Activated effector memory CD4-positive, alpha-beta T cell treated with Interleukin-2 at 50 U/mL for 16 hours (primary cell): ENCODE measurements around the gene HACL1.
"Not testable (repeated sequence)": the region's sequence is repeated elsewhere in the genome, so short reads cannot be mapped to it uniquely, and the experiment has no call there.

Experiments
- DNase-seq: peaks from one replicate; pipeline ENCODE4 v3.0.0-alpha.2; 2020

Gene HACL1

GRCh38 chr3:15629860-15630597 lies 28.7 kb upstream of the HACL1 start:
- DNase-seq = peak; percentile 39

- DNase-seq = no peak
These were observed 27.6 kb upstream of the HACL1 start for GRCh38 chr3:15628967-15629366.

GRCh38 chr3:15623535-15624440 lies 22.4 kb upstream of the HACL1 start:
- DNase-seq = no peak

- DNase-seq = not testable (repeated sequence)
These were observed 18.5 kb upstream of the HACL1 start for GRCh38 chr3:15619659-15620464.

- no peak for DNase-seq
These were observed 14.7 kb upstream of the HACL1 start for GRCh38 chr3:15616053-15616452.

GRCh38 chr3:15614958-15615357 lies 13.6 kb upstream of the HACL1 start:
- no peak for DNase-seq

GRCh38 chr3:15612001-15612400 lies 10.6 kb upstream of the HACL1 start:
- DNase-seq = no peak

- DNase-seq = no peak
These were observed 9.6 kb upstream of the HACL1 start for GRCh38 chr3:15611018-15611417.

GRCh38 chr3:15610082-15610759 lies 8.9 kb upstream of the HACL1 start:
- DNase-seq = no peak

- DNase-seq = no peak
These were observed 5.1 kb upstream of the HACL1 start for GRCh38 chr3:15606434-15606891.

- DNase-seq = not testable (repeated sequence)
These were observed 3.2 kb upstream of the HACL1 start for GRCh38 chr3:15604584-15604983.

GRCh38 chr3:15602816-15603215 lies 1.4 kb upstream of the HACL1 start:
- DNase-seq = not testable (repeated sequence)

- no peak for DNase-seq
These were observed 772 bp upstream of the HACL1 start for GRCh38 chr3:15602146-15602536.

- DNase-seq = no peak
These were observed 347 bp downstream of the HACL1 start for GRCh38 chr3:15601046-15601398.

GRCh38 chr3:15595955-15596354 lies 5.4 kb downstream of the HACL1 start:
- no peak for DNase-seq

GRCh38 chr3:15592968-15593367 lies 8.4 kb downstream of the HACL1 start:
- no peak for DNase-seq

- no peak for DNase-seq
These were observed 9.4 kb downstream of the HACL1 start for GRCh38 chr3:15591928-15592327.

- DNase-seq = no peak
These were observed 10.1 kb downstream of the HACL1 start for GRCh38 chr3:15591242-15591641.

GRCh38 chr3:15585111-15585845 lies 16.1 kb downstream of the HACL1 start:
- no peak for DNase-seq

GRCh38 chr3:15581471-15582394 lies 19.6 kb downstream of the HACL1 start:
- no peak for DNase-seq

- DNase-seq = no peak
These were observed 22.3 kb downstream of the HACL1 start for GRCh38 chr3:15579051-15579450.
